K562 (cell line): ENCODE results near the gene TCF12. TPM values are rescaled to one million over a fixed set of nuclear protein-coding genes. Genes with fewer than 3 reads are reported as not detected.

ENCODE experiments used
- ATAC-seq: fragments of 200-7000 bp; cut with Tn5 transposase; 3 replicates; pipeline ENCODE4 v1.9.1; 2020; ENCODE audit warnings: moderate library complexity
- BruUV-seq: library from RNA; stranded (reverse); fragments of 400-500 nt; replicated peaks from 2 replicates; lab custom pipeline; 2021; lab: Mats Ljungman, UMichigan
- CTCF ChIA-PET: fragments of 300-600 bp; formaldehyde crosslinking; extraction: SDS; loops from one replicate; lab custom pipeline; 2021; ENCODE audit warnings: low intra/inter-chr PET ratio; lab: Yijun Ruan, JAX
- POLR2A ChIA-PET: fragments of 300-600, 350-650 bp; sonication (Branson Sonifier 250); formaldehyde crosslinking; extraction: SDS; loops from one replicate; lab custom pipeline; 2021; ENCODE audit warnings: antibody characterized with exemption, inconsistent platforms; lab: Yijun Ruan, JAX
- DNase-seq, 4 experiments: peaks; one replicate each; pipeline versions ENCODE4 v3.0.0 to v3.0.0-alpha.2; 2011 to 2018; ENCODE audit warnings: low spot score in 3 of 4, mixed read lengths in 3 of 4; ENCODE audit errors: extremely low read depth in 1 of 4
- FAIRE-seq: peaks from 2 replicates; lab custom pipeline; 2011; peaks lifted over from hg19 to GRCh38; lab: Jason Lieb, UNC
- H2AFZ ChIP-seq: 2 replicates; pipeline ENCODE4 v1.6.0; 2011; ENCODE audit warnings: low read depth, low read length, control low read depth, inconsistent platforms
- H3K27ac ChIP-seq: fragments of 200-600 bp; 3 replicates; pipeline ENCODE4 v1.8.0; 2011; ENCODE audit warnings: low read depth, mild to moderate bottlenecking, control low read depth, inconsistent platforms, low read length, moderate library complexity, mixed read lengths; ENCODE audit errors: extremely low read depth
- H3K27me3 ChIP-seq, 2 experiments: fragments of 300-600 bp in 1 of 2; 2 replicates in 1 of 2; 3 replicates in 1 of 2; pipeline versions ENCODE4 v1.6.0 to v1.8.0; 2011; ENCODE audit warnings: inconsistent platforms in 2 of 2, low read length in 2 of 2, mild to moderate bottlenecking in 1 of 2, mixed read lengths in 1 of 2, moderate library complexity in 1 of 2; ENCODE audit not compliant: control insufficient read depth in 2 of 2, insufficient read depth in 2 of 2
- H3K36me3 ChIP-seq: fragments of 300-600 bp; 3 replicates; pipeline ENCODE4 v1.8.0; 2011; ENCODE audit warnings: mild to moderate bottlenecking, low read length, inconsistent platforms; ENCODE audit not compliant: control insufficient read depth, insufficient read depth
- H3K4me1 ChIP-seq, 2 experiments: fragments of 200-600 bp in 1 of 2; replicated peaks in 1 of 2; 2 replicates in 1 of 2; 3 replicates in 1 of 2; pipeline versions ENCODE4 v1.5.1 to v1.8.0; 2011; ENCODE audit warnings: inconsistent platforms in 2 of 2, low read length in 2 of 2, mild to moderate bottlenecking in 1 of 2, mixed read lengths in 1 of 2, moderate library complexity in 1 of 2; ENCODE audit not compliant: control insufficient read depth in 2 of 2, insufficient read depth in 2 of 2
- H3K4me2 ChIP-seq: 2 replicates; pipeline ENCODE4 v1.6.1; 2011; ENCODE audit warnings: low read length, control low read depth, inconsistent platforms, mixed read lengths; ENCODE audit not compliant: insufficient read depth
- H3K4me3 ChIP-seq: fragments of 200-600 bp; sonication (generic), shearing (Covaris generic); 2 replicates; pipeline ENCODE4 v1.5.1; 2016; ENCODE audit warnings: control low read depth, inconsistent platforms
- H3K79me2 ChIP-seq: fragments of 200-600 bp; 3 replicates; pipeline ENCODE4 v1.8.0; 2011; ENCODE audit warnings: low read length, inconsistent platforms; ENCODE audit not compliant: control insufficient read depth, insufficient read depth
- H3K9ac ChIP-seq, 2 experiments: 2 replicates each; pipeline versions ENCODE4 v1.6.0 to v1.6.1; 2011; ENCODE audit warnings: low read depth in 2 of 2, low read length in 2 of 2, control low read depth in 1 of 2, inconsistent platforms in 1 of 2, mild to moderate bottlenecking in 1 of 2, mixed read lengths in 1 of 2; ENCODE audit not compliant: insufficient read depth in 1 of 2
- H3K9me1 ChIP-seq: one replicate; pipeline ENCODE4 v1.6.0; 2011; ENCODE audit warnings: inconsistent platforms, mild to moderate bottlenecking, low read length, moderate library complexity; ENCODE audit not compliant: control insufficient read depth, insufficient read depth
- H3K9me3 ChIP-seq: replicated peaks from 2 replicates; pipeline ENCODE4 v1.5.1; 2011; ENCODE audit warnings: low read depth, low read length, inconsistent platforms; ENCODE audit not compliant: control insufficient read depth, insufficient read depth
- H4K20me1 ChIP-seq: replicated peaks from 2 replicates; pipeline ENCODE4 v1.6.1; 2011; ENCODE audit warnings: low read length, inconsistent platforms, mixed read lengths; ENCODE audit not compliant: control insufficient read depth, insufficient read depth
- BCL6 ChIP-seq: fragments of 250-450 bp; sonication (Bioruptor Pico); IDR thresholded peaks from 2 replicates; pipeline ENCODE4 v1.4.0; 2020
- CAMTA2 ChIP-seq: fragments of 250-450 bp; sonication (Bioruptor Pico); conservative IDR thresholded peaks from 2 replicates; pipeline ENCODE4 v1.5.1; 2022
- CEBPB ChIP-seq: fragments of 450-650 bp; IDR thresholded peaks from 2 replicates; pipeline ENCODE4 v1.6.1; 2016; ENCODE audit warnings: missing genetic modification characterization, missing compliant biosample characterization
- CEBPG ChIP-seq, 3 experiments: fragments of 200-800 bp in 1 of 3; sonication (Bioruptor generic) in 1 of 3; sonication (generic) in 1 of 3; formaldehyde crosslinking in 1 of 3; IDR thresholded peaks in 2 of 3; conservative IDR thresholded peaks in 1 of 3; 2 replicates each; pipeline versions ENCODE4 v1.6.1 to v1.8.0; 2016 to 2022; ENCODE audit warnings: missing compliant biosample characterization in 2 of 3, missing genetic modification characterization in 2 of 3, mild to moderate bottlenecking in 1 of 3, missing genetic modification reagents in 1 of 3
- ERF ChIP-seq: fragments of 450-650 bp; formaldehyde crosslinking; IDR thresholded peaks from 2 replicates; pipeline ENCODE4 v1.4.0; 2020; ENCODE audit warnings: mild to moderate bottlenecking, mixed read lengths
- FOXJ3 ChIP-seq: sonication (generic); formaldehyde crosslinking; IDR thresholded peaks from 2 replicates; pipeline ENCODE4 v1.4.0; 2020; ENCODE audit warnings: mild to moderate bottlenecking, missing genetic modification reagents
- KAT7 ChIP-seq: sonication (generic); formaldehyde crosslinking; IDR thresholded peaks from 2 replicates; pipeline ENCODE4 v1.8.0; 2022; ENCODE audit warnings: missing genetic modification reagents, mild to moderate bottlenecking, borderline replicate concordance
- MCM2 ChIP-seq: fragments of 450-650 bp; IDR thresholded peaks from 2 replicates; pipeline ENCODE4 v1.6.1; 2017; ENCODE audit warnings: low read depth, mild to moderate bottlenecking
- MEF2D ChIP-seq: conservative IDR thresholded peaks from 2 replicates; pipeline ENCODE4 v1.6.1; 2016; ENCODE audit warnings: low read depth, missing genetic modification characterization, missing compliant biosample characterization
- NCOA1 ChIP-seq: fragments of 450-650 bp; IDR thresholded peaks from 2 replicates; pipeline ENCODE4 v1.6.1; 2016; ENCODE audit warnings: low read depth
- NR2C2 ChIP-seq, 2 experiments: fragments of 200-800 bp in 1 of 2; sonication (Bioruptor generic) in 1 of 2; sonication (generic) in 1 of 2; formaldehyde crosslinking in 1 of 2; IDR thresholded peaks; 2 replicates each; pipeline versions ENCODE4 v1.6.1 to v1.8.0; 2016 to 2022; ENCODE audit warnings: mild to moderate bottlenecking in 1 of 2, missing compliant biosample characterization in 1 of 2, missing genetic modification characterization in 1 of 2, missing genetic modification reagents in 1 of 2
- PML ChIP-seq: IDR thresholded peaks from 2 replicates; pipeline ENCODE4 v1.6.1; 2012; ENCODE audit warnings: low read length, inconsistent platforms
- PURB ChIP-seq: sonication (generic); formaldehyde crosslinking; IDR thresholded peaks from 2 replicates; pipeline ENCODE4 v1.9.0; 2021; ENCODE audit warnings: low read depth, mild to moderate bottlenecking, missing genetic modification reagents
- TARDBP ChIP-seq: fragments of 450-650 bp; IDR thresholded peaks from 2 replicates; pipeline ENCODE4 v1.6.1; 2016
- ZNF146 ChIP-seq: IDR thresholded peaks from one replicate; pipeline ENCODE4 v1.6.1; 2018; ENCODE audit warnings: missing compliant biosample characterization; ENCODE audit not compliant: unreplicated experiment
- ZNF76 ChIP-seq: fragments of 250-450 bp; sonication (Bioruptor Pico); IDR thresholded peaks from 2 replicates; pipeline ENCODE4 v1.4.0; 2020; ENCODE audit warnings: mild to moderate bottlenecking, moderate library complexity, borderline replicate concordance
- ZNF785 ChIP-seq: fragments of 250-450 bp; sonication (Bioruptor Pico); IDR thresholded peaks from 2 replicates; pipeline ENCODE4 v1.4.0; 2020; ENCODE audit warnings: mild to moderate bottlenecking
- WGBS: fragments of 100-300 bp; shearing (Covaris generic); methylation state at CpG from one replicate; pipeline ENCODE4 v1.1.6; 2016; ENCODE audit warnings: low coverage, mixed read lengths; ENCODE audit not compliant: insufficient coverage; ENCODE audit errors: missing lambda C conversion rate; 5-methylcytosine and 5-hydroxymethylcytosine counted together
- in situ Hi-C: fragments of 300-500 bp; cut with MboI; formaldehyde crosslinking; loops from 4 replicates; pipeline ENCODE4 v1.15.0; 2018; ENCODE audit warnings: inconsistent platforms, mixed read lengths
- intact Hi-C: fragments of 100-400 bp; cut with micrococcal nuclease; formaldehyde crosslinking; loops from 2 replicates; pipeline ENCODE4 v1.14.2; 2022
- polyA plus RNA-seq, 8 experiments: library from polyadenylated mRNA; depleted of rRNA in 4 of 8; stranded (reverse) in 5 of 8; unstranded in 3 of 8; fragments of >200 nt; fragmentation: Nextera tagmentation in 2 of 8; fragmentation: Illumina TruSeq in 1 of 8; extraction: Ambion mirVana in 2 of 8; extraction: Trizol in 1 of 8; gene quantifications; 2 replicates each; pipeline versions ENCODE4 v1.2.1 to v1.2.3, GENCODE V29; 2011 to 2014; ENCODE audit warnings: inconsistent platforms in 1 of 8, missing spikeins in 1 of 8
- total RNA-seq, 7 experiments: library from RNA; depleted of rRNA in 6 of 7; stranded (reverse); fragments of >200 nt in 6 of 7; fragmentation: Illumina TruSeq in 2 of 7; extraction: Trizol in 2 of 7; gene quantifications; 2 replicates each; pipeline versions ENCODE4 v1.2.1 to v1.2.3, GENCODE V29; 2011 to 2021; ENCODE audit warnings: low replicate concordance in 1 of 7
- TF ChIP-seq, protein P1 (sequence below): IDR thresholded peaks from 2 replicates; pipeline ENCODE4 v1.6.1; 2011; ENCODE audit warnings: borderline replicate concordance, low read depth, mild to moderate bottlenecking, moderate library complexity, low read length; ENCODE audit not compliant: insufficient read depth, poor library complexity, severe bottlenecking
- TF ChIP-seq, protein P2 (sequence below): IDR thresholded peaks from 2 replicates; pipeline ENCODE4 v1.6.1; 2016; ENCODE audit warnings: missing genetic modification characterization, missing compliant biosample characterization

Gene TCF12
- total and polyA plus RNA-seq, 9 of the 15 experiments (the other 6 are each of a cell fraction or from before 2014, with no cell fraction given), result 10.5 to 132 (median 52.9) TPM

DNA sequence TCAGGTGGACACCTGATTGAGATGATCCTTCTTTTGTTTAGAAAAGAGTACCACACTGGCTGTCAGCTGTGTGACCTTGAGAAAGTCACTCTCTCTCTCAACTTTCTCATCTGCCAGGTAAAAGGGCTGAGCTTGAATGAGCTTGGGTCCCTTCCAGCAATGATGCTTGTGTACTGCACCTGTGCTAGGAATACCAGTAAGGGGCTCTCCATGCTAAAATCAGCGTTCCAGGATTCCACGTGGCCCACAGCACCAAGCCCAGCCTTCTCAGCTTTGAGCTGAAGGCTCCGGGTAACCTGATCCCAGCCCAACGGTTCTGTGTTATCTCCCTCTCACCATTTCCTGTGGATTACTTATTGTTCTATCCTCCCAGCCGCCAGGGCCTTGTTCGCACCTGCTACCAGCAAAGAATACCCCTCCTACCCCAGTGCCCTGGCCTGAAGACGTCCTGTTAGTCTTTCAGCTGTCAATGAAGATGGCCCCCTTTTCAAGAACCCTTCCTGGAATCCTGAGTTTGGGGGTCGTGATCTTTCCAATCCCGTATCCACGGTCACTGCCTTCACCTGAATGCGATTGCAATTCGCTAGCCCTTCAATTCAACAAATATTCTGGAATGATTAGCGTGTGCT lies 403.6 kb downstream of the TCF12 start:
- POLR2A ChIA-PET, result interaction anchor here (0.6 to 2.4 kb wide), 9 partner anchors 9 to 1793 kb away, joined by 3 to 10 read pairs (median 4); no protein-coding TSS in a partner anchor
- in situ Hi-C loops, result loop anchor here (25.0 kb wide), 1 partner anchor 835 kb away; no protein-coding TSS in a partner anchor
- H3K9ac ChIP-seq, result peak overlapping the region; percentile 79 to 87; a peak in 3 of 4 replicates
- WGBS, result 9% methylated on average over 13 of the region's 13 CpGs
- ATAC-seq (peak; percentile 73), DNase-seq (peak; percentile 44 to 92 (median 66)), FAIRE-seq (peak; percentile 97)
- H3K4me2 ChIP-seq, result peak overlapping the region; percentile 72
- no peaks in the 10 kb centered on the region; the same call in 2 of the 3 replicates for H3K36me3 ChIP-seq
- H3K79me2 ChIP-seq, result peaks cover 7% of the 10 kb centered on the region; the same call in 2 of the 3 replicates
- no TSS peak for BruUV-seq
- peaks cover 49 to 51% of the 10 kb centered on the region in 2 experiments for H3K4me1 ChIP-seq
- H3K9me1 ChIP-seq, result no peaks in the 10 kb centered on the region
- H3K27ac ChIP-seq, result peak overlapping the region; percentile 99
- H2AFZ ChIP-seq, result peak overlapping the region; percentile 94
- no peaks in the 10 kb centered on the region for H4K20me1 ChIP-seq
- intact Hi-C loops, result loop anchor here (5.0 kb wide), 2 partner anchors 100 to 1925 kb away; no protein-coding TSS in a partner anchor
- H3K4me3 ChIP-seq, result no peak overlapping the region
- H3K27me3 ChIP-seq, result no peaks in the 10 kb centered on the region
- peaks cover 3% of the 10 kb centered on the region; the same call in 1 of the 2 replicates for H3K9me3 ChIP-seq
- CTCF ChIA-PET, result interaction anchor here (0.6 to 0.7 kb wide), 2 partner anchors 926 to 1075 kb away, joined by 3 read pairs; no protein-coding TSS in a partner anchor
- TF ChIP-seq ERF (no peak; the same call in 1 of the 2 replicates), KAT7 (no peak), PML (peak; percentile 78), MCM2 (no peak), ZNF785 (CRISPR knock-in tag) (no peak), CEBPB (tag) (no peak), CAMTA2 (CRISPR knock-in tag) (no peak), BCL6 (CRISPR knock-in tag) (peak; percentile 49; the same call in 1 of the 2 replicates), CEBPG (CRISPR knock-in tag; IDR thresholded peaks at IDR 0.05) (no peak), CEBPG (tag; conservative IDR thresholded peaks at IDR 0.05 in 1 of 2, IDR thresholded peaks at IDR 0.05 in 1 of 2) (no peak), MEF2D (tag) (peak; percentile 61), ZNF76 (CRISPR knock-in tag) (peak; percentile 30; the same call in 1 of the 2 replicates), NR2C2 (CRISPR knock-in tag; IDR thresholded peaks at IDR 0.05) (no peak), NR2C2 (tag; IDR thresholded peaks at IDR 0.05) (peak; percentile 34; the same call in 1 of the 2 replicates), ZNF146 (CRISPR knock-in tag) (no peak), PURB (CRISPR knock-in tag) (no peak), NCOA1 (peak; percentile 85), FOXJ3 (CRISPR knock-in tag) (no peak), TARDBP (no peak)
- TF ChIP-seq, protein P1, sequence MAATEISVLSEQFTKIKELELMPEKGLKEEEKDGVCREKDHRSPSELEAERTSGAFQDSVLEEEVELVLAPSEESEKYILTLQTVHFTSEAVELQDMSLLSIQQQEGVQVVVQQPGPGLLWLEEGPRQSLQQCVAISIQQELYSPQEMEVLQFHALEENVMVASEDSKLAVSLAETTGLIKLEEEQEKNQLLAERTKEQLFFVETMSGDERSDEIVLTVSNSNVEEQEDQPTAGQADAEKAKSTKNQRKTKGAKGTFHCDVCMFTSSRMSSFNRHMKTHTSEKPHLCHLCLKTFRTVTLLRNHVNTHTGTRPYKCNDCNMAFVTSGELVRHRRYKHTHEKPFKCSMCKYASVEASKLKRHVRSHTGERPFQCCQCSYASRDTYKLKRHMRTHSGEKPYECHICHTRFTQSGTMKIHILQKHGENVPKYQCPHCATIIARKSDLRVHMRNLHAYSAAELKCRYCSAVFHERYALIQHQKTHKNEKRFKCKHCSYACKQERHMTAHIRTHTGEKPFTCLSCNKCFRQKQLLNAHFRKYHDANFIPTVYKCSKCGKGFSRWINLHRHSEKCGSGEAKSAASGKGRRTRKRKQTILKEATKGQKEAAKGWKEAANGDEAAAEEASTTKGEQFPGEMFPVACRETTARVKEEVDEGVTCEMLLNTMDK, result no peak
- TF ChIP-seq, protein P2, sequence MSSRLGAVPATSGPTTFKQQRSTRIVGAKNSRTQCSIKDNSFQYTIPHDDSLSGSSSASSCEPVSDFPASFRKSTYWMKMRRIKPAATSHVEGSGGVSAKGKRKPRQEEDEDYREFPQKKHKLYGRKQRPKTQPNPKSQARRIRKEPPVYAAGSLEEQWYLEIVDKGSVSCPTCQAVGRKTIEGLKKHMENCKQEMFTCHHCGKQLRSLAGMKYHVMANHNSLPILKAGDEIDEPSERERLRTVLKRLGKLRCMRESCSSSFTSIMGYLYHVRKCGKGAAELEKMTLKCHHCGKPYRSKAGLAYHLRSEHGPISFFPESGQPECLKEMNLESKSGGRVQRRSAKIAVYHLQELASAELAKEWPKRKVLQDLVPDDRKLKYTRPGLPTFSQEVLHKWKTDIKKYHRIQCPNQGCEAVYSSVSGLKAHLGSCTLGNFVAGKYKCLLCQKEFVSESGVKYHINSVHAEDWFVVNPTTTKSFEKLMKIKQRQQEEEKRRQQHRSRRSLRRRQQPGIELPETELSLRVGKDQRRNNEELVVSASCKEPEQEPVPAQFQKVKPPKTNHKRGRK (tag), result no peak
